Endothelial cell of hepatic sinusoid (primary cell): ENCODE data around the gene GOLGA1.
"Not testable (repeated sequence)": the region's sequence is repeated elsewhere in the genome, so short reads cannot be mapped to it uniquely, and the experiment has no call there.

Experiments
- in situ Hi-C: cut with HindIII; loops from 2 replicates; pipeline ENCODE4 v1.10.0; 2017; ENCODE audit warnings: low sequenced_read_pairs

GOLGA1 gene

DNA sequence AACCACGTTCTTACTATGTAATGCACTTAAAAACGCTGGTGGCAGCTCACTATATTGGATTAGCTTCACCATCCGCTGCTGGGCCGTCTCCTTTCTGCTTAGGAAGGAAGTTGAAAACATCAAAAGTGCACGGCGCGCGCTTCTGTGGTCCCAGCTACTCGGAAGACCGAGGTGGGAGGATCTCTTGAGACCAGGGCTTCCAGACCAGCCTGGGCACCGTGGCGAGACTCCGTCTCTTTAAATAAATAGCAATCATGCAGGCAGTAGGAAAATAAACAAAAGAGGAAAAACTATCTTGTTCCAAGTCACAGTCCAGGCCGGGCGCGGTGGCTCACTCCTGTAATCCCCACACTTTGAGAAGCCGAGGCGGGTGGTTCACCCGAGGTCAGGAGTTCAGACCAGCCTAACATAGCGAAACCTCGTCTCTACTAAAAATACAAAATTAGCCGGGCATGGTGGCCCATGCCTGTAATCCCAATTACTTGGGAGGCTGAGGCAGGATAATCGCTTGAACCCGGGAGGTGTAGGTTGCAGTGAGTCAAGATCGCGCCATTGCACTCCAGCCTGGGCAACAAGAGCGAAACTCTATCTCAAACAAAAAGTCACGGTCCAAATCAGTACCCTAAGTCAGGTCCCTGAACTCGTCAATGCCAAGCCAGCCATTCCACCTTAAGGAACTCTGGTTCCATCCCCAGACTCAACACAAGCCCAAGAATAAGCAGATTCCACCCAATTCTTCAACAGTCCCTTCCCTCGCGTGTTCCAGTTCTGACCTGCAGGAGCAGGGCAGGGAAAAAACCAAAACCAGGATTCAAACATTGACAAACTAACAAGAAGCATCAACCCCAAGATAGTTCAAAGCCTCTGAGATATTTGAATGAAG lies 1.0 kb upstream of the GOLGA1 start:
- in situ Hi-C loops: no loop called here

DNA sequence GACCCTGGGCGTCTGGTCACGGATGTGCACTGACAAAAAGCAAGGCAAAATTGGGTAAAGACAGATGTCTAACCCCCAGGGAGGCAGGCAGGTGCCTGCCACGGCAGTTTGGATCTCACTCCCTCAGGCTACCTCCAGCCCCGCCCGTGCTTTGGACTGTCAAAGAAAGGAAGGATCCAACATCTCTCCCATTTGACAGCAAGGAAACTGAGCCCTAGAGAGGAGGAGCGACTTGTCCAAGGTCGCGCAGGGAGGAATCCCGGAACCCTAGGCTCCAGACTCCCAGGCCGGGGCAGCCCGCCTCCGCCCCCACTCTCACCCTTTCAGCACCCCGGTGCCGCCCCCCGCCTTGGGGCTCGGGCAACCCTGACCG lies 376 bp downstream of the GOLGA1 start:
- in situ Hi-C loops: no loop called here

DNA sequence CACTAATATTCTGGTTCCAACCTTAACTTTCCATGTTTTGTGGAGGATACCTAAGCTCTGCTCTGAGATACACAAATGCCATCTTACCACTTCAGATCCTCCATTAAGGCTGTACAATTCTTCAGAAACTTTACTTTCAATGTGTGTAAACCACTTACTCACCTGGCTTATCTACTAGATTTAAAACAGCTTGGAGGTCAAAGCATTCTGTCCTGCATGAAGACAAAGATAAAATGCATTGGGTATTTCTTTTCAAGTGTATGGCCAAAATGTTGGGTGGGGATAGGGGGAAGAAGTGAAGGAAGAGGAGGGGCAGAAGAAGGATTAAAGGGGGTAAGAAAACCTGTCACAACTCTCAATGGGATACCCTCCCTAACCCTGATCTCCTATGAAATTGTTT lies 939 bp downstream of the GOLGA1 start:
- in situ Hi-C loops: no loop called here

DNA sequence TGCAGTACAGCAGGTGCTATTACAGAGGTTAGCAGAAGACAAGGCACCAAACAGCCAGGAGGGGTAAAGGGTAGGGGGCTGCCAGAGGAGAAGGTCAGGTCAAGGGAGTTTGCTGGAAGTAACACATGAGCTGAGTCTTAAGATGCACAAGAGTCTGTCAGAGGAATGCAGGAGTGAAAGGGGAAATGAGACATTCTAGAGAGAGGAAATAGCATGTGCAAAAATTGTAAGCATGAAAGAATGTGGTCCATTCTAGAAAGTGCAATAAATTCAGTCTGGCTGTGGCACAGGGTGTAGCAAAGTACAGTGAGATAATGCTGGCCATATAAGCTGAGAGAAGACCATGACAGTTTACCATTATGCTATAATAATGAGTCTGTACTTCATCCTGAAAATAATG lies 6.6 kb downstream of the GOLGA1 start:
- in situ Hi-C loops: no loop called here

DNA sequence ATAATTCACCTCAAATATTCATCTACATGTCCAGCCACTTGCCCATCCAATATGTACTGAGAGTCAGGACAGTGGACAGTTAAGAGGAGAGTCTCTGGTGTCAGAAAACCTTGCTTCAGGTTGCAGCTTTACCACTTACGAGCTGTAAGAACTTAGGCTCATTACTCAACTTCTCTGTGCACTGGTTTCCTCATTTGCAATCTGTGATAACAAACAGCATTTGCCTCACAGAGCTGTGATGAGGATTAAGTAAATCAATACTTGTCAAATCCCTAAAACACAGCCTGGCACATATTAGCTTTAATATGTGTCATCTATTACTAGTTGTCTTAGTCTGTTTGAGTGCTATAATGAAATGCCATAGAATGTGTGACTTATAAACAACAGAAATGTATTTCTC lies 8.6 kb downstream of the GOLGA1 start:
- in situ Hi-C loops: no loop called here

DNA sequence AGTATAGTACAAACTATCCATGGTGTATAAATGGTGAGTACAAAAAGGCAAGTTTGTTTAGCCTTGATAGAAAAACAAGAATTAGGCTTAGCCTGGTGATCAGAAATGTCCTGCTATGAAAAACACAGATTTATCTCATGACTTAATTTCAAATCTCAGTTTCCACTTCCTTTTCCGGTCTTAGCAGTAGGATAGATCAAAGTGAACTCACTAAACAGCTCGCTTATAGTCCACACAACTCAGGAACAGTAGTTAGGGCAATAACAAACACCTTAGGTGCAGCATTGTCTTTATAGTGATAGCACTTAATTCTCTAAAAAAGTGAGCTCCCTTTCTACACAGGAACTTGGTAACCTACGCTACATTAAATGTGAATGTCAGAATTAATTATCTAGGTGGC lies 11.4 kb downstream of the GOLGA1 start:
- in situ Hi-C loops: no loop called here

DNA sequence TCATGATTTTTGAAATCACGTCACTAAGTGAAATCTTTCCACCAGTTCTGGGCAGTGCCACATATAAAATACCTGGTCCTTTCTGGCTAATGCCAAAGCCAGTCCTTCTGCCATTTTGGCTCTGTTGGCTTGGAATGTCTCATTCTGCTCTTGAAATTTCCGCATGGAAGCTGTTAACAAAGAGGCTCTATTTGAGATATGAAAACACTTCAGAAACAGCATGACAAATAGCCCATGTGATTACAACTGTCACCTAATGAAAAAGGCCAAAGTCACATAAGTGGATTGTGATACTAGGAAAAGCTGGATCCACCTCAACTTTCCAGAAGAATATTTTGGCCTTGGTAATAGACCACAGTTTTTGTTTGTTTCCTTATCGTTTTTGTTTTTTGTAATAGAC lies 12.8 kb downstream of the GOLGA1 start:
- in situ Hi-C loops: no loop called here

DNA sequence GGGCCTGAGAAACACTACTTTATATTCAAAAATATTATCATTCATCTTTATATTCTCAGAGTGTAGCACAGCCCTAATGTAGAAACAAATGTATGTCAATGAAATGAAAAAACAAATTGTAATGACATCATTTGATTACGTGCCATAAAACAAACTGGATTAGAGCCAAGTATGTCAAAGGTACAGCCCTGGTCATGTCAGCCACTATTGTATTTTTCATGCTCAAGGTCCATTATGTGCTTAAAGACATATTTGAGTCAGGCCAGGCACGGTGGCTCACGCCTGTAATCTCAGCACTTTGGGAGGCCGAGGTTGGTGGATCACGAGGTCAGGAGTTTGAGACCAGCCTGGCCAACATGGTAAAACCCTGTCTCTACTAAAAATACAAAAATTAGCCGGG lies 20.5 kb downstream of the GOLGA1 start:
- in situ Hi-C loops: not testable (repeated sequence)

DNA sequence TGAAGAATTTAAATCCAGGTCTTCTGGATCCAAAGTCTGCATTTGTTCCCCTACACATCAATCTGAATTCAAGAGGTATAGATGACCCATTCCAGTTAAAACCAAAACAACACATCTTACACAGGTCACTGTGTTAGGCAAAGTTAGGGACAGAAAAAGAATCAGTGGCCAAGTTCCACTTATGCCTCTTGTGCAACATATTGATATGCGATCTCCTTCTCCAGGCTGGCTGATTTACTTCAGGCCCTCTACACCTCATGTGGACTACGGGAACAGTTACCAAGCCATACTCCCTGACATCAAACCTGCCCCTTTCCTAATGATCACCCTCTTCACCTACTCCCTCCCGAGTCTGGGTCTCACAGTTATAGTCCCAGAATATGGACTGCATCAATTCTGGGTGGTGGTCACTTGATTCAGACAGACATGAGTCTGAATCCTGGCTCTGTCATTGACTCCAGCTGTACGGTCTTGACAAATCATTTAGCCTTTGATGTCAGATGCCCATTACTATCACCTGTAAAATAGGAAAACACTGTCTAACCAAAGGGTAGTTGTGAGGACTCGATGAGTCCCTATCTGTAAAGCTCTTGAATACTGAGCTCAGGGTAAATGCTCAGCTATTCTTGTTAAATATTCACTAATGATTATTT lies 26.0 kb downstream of the GOLGA1 start:
- in situ Hi-C loops: loop anchor here (10.0 kb wide), 1 partner anchor 130 kb away; no protein-coding TSS in a partner anchor

DNA sequence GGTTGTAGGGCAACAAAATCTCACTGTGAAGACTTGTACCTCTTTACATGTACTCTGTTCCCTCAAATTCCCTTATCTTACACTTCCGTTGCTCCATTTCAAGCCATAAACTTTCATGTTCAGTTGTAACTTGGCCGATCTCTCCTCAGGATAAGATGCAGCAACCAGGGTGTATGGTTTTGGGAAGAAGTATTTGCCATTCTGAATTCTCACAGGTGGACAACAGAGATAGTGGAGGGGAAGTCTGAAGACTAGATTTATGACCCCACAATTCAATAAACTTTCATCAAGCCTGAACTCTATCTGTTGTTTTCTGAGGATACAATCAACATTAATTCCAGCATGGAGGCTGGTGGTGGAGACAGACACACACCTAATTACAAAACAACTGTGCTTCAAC lies 27.5 kb downstream of the GOLGA1 start:
- in situ Hi-C loops: loop anchor here (10.0 kb wide), 1 partner anchor 131 kb away; no protein-coding TSS in a partner anchor

DNA sequence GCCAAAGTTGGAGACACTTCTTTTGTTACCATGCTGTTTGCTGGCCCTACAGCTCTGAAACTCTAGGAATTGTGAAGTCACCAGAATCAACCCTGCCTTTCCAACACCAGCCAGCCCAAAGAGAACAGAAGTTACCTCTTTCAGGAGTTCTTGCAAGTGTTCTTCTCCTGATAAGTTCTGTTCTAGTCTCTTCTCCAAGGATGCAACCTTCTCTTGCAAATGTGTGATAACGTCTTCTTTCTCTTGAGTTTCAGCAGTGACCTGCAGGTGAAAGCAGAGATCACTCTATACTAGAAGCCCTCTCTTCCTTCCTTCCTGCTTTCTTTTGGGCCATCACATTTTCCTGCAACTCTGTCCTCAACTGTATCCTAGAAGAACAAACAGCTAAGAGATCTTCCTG lies 29.1 kb downstream of the GOLGA1 start:
- in situ Hi-C loops: loop anchor here (10.0 kb wide), 1 partner anchor 133 kb away; no protein-coding TSS in a partner anchor

DNA sequence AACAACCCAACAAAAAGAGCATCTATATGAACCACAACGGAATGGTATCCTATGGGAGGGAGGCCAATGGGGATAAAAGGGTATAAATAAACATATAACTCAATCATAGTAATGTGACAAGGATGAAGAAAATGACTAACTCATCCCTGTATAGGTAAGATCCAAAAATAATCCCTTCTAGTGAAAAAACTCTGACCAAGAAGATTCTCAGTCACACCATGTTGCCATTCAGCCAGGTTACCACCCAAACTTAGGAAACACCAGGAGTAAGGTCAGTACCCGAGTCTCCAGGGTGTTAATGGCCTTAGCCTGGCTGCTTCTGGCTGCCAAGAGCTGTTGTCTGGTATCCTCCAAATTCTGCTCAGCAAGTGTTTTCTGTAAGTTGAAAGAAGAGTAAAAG lies 32.8 kb downstream of the GOLGA1 start:
- in situ Hi-C loops: no loop called here

DNA sequence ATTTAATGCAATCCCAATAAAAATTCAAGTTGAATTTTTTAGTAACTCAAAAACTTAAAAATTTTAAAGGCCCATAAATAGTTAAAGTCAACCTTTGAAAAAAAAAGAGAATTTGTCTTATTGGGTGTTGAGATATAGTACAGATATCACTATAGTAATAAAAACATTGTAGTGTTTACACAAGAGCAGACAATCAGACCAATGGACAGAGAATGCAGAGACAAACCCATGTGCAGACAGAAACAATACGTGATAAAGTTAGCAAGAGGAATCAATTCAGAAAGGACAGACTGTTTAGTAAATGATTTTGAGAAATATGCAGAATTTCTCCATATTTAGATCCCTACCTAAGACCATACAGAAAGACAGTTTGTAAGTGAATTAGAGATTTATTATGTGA lies 33.9 kb downstream of the GOLGA1 start:
- in situ Hi-C loops: no loop called here

DNA sequence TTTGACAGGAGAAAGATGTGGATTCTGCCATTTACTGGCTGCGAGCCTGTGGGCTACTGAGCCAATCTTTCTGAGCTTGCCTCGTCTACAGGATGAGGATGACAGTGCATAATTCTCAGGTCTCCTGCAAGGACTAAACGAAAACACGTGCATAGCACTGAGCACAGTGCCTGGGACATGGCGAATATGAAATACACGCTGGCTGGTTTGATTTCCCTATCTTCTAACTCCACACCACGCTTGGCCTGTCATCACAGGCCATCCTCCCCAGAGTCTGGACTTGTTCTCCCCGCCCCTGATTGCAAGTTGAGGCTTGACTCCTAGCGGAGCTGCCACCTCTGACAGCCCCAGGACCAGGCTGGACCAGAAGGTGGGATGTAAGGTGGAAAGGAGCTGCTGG lies 41.0 kb downstream of the GOLGA1 start:
- in situ Hi-C loops: no loop called here

DNA sequence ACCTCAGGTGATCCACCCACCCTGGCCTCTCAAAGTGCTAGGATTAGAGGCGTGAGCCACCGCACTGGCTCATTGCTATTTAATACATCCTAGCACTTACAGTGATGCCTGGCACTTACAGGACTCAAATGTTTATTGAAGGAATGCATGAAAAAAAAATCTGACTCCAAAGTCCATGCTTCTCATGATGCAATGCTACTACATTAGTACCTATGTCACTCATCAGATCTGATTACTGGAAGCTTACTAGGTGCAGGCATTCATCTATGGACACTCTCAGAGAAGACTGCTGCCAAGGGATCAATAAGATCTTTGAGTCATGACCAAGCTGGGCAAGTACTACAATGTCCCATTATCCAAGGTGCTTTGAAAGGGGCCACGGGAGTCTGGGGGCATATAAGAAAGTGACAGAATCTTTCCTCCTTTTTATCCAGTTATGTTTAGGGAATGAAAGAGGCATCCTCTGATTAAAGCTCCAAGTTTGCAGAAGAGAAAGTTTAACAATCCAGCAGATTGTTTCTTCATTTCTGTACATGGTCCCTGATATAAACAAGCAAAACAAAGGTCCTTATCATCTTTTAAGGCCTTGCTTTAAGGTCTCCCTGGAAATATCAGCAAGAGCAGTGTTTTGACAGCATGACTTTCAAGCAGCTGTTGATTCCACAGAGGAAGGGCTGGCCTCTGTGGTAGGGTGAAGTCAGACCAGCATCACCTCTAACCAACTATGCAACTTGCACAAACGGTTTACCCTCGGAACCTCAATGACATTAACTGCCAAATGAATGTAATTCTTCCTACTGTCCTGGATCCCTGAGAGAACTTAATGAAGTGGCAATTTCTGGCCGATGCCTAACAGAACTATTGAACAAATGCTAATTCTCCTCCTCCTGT lies 43.1 kb downstream of the GOLGA1 start:
- in situ Hi-C loops: no loop called here

DNA sequence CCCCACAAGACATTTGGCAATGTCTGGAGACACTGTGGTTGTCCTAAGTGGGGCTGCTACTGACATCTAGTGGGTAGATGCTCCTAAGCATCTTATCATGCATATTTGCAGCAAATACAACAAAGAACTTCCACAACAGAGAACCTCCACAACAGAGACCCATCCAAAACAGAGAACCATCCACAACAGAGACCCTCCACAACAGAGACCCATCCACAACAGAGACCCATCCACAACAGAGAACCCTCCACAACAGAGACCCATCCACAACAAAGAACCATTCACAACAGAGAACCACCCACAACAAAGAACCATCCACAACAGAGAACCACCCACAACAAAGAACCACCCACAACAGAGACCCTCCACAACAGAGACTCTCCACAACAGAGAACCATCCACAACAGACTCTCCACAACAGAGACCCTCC lies 46.1 kb downstream of the GOLGA1 start:
- in situ Hi-C loops: no loop called here

DNA sequence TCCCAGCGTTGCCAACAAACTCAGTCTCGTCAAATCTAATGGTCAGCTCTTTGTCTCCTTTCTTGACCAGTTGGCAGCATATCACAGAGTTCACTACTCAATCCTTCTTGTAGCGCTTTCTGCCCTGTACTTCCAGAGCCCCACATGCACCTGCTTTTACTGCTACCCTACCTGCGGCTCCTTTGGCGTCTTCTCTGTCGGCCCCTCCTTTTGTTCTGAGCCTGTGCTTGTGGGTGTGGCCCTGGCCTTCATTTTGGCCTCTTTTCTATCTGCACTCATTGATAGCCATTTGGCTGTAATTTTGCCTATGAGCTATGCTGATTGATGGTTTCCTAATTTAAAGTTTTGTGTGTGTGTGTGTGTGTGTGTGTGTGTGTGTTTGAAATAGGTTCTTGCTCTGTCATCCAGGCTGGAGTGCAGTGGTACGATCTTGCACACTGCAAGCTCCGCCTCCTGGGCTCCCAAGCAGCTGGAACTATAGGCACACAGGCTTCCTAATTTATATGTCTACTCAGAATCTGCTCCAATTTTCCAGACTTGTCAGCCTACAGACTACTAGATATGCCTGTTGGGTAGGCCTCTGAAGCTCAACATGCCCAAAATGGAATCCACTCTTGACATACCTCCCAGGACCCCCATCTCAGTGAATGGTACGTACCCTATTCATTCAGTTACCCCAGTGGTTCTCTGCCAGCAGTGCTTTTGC lies 46.7 kb downstream of the GOLGA1 start:
- in situ Hi-C loops: no loop called here

DNA sequence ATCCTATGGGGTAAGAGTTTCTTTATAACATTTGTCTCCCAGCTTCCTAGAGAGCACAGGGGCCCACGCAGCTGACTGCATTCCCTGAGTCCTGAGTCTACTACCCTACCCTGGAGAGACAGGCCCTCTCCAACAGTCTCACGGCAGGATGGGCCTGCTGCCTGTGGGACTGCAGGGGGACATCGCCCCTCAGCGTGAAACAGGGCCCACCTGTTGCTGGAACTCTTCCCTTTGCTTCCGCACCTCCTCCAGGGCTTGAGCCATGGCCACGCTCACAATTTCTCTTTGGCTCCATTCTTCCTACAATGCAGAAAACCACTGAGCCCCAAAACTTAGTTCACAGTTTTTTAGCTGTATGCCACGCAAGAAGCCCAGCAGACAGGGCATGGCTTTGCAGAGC lies 50.7 kb downstream of the GOLGA1 start:
- in situ Hi-C loops: no loop called here

DNA sequence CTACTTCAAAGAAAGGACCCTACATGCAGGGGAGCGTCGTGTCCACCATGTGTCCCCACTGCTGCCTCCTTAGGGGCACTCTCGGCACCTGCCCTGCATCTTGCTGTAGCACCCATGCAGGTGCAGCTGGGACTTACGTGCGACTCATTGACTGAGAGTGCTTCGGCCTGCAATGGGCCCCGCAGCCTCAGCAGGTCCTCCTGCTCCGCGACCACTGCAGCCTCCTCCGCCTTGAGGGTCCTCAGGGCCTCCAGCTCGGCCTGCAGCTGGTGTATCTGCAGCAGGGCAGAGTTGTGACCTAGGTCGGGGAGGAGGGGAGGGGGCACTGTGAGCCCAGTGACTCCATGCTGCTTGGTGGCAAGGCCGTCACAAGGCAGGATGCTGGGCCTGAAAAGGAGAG lies 51.9 kb downstream of the GOLGA1 start:
- in situ Hi-C loops: no loop called here

DNA sequence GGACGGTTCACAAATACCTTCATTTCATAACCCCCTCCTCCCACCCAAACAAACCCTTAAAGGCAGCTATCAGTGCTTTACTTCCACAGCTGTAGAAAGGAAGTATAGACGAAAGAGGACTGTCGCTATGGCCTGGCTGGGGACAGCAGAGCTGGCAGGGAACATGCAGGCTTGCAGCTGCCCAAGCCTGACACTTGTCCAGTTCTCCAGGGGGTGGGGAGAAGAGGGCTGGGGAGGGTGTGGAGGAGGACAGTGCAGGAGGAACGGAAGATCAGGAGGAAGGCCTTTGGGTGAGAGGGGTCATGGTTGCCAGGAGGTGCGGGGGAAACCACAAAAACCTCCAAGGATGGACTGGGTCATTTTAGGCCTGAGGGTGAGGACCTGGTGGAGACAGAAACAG lies 53.1 kb downstream of the GOLGA1 start:
- in situ Hi-C loops: no loop called here
